HG03025 (cell line): ENCODE measurements around the gene TPST2.

Experiments used
- ATAC-seq: cut with Tn5 transposase; IDR thresholded peaks from one replicate; pipeline ENCODE4 v1.9.1; 2021; ENCODE audit warnings: mild to moderate bottlenecking, moderate library complexity; ENCODE audit not compliant: unreplicated experiment, low FRiP score

The TPST2 gene

GRCh38 chr22:26508148-26508547, 81.8 kb downstream of the TPST2 start:
- no peak for ATAC-seq

DNA sequence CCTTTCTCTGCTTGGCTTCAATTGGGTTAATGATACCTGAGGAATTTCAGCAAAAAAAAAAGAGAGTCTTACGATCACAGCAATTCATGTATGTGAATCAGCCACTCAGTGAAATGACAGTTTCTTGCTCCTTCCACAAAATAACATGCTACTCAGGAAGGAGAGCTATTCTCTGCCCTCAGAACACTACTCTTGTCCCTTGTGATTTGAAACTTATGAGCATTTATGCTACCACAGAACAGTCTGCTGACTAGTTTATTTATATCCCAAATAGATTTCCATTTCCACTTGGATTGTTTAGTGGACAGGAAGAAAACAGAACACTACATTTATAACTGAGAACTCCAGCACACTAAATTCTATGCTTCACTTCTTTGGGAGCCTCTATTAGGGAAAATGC, 86.2 kb downstream of the TPST2 start:
- no peak for ATAC-seq

GRCh38 chr22:26502688-26503561, 87.0 kb downstream of the TPST2 start:
- ATAC-seq: no peak

DNA sequence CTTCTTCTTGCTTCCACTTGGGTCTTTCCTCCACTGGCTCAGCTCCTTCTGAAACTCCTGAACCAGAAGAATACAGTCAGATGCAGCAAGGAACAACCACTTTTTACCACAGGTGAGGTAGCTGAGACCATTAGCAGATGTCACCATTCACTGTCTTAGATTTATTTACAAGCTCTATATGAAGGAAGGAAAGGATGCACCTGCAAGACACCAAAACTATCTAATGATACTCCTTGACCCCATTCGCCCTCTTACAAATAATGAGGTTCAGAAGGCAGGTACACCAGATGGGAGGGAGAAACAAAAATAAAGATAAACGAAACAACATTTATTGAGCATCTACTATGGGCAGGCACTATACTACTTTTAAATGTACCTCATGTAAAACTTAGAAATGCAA, 87.9 kb downstream of the TPST2 start:
- ATAC-seq: no peak

DNA sequence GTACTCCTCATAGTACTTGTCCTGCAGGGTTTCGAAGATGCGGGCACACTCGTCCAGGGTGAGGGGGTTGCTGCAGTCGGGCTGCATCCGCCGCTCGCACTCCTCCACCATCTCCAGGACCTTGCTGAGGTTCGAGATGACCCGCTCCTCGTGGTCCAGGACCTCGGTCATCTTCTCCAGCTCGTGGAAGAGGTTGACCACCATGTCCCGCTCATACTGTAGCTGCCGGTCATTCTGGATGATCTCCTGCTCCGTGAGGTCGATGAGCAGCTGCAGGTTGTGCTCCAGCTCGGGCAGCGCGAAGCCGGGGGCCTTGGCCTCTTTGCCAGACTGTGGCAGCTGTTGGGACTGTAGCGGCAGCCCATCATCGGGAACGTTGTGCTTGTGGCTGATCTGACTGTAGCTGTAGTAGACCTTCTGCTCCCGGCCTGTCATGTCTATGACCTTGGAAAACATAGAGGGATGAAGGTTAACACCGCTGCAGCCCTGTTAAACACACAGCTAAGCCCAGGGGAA, 90.7 kb downstream of the TPST2 start:
- ATAC-seq: no peak

- no peak for ATAC-seq
Measured at GRCh38 chr22:26496456-26496855, 93.5 kb downstream of the TPST2 start.

DNA sequence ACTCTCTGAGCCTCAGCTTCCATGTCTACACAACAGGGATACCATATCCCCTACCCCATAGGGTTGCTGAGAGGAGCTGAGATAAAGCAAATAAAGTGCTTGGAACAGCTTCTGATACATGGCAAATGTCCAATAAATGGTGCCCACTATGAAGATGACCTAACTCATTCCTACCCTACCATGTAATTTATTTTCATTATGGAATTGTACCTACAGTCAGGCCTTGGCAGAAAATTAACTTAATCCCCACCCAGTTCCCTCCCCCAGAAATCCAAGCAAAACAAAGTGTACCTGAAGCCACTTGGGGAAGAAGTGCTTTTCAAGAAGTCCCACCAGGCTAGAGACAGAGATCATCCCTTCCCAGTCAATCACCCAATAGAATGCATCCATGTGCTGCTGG, 95.4 kb downstream of the TPST2 start:
- ATAC-seq: no peak

DNA sequence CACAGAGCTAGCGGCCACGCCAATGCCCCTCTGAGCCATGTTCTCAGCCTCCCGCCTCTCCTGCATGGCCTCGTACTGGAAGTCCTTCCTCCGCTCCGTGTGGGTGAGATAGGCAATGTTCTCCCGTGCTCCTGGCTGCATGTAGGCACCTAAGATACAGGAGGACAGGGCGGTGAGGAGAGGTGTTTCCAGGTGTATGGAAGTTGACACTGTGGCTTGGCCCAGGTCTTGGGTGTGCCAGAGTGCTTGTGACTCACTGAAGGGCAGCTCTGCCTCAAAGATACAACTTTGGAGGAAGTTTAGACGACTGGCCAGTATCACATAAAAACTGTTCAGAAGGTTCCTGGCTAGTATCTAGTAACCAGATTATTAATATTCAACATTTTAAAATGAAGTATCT, 97.7 kb downstream of the TPST2 start:
- ATAC-seq: no peak

GRCh38 chr22:26489447-26490036, 100.4 kb downstream of the TPST2 start:
- ATAC-seq: no peak

DNA sequence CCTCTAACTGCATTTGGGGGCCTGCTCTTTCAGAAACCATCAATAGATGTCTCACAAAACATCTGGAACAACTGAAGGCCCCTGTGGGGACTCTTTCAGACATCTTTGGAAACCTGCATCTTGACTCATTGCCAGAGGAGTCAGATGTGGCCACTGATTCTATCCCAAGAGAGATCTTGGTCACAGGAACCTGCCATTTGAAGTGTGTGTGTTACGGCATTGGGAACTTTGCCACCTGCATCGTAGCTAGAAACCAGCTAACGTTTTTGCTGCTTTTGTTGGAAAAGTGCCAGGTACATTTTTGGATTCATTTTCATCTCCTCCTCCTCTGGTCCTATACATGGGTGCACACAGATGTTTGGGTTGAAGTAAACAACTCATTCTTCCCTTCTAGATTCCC, 101.9 kb downstream of the TPST2 start:
- no peak for ATAC-seq

DNA sequence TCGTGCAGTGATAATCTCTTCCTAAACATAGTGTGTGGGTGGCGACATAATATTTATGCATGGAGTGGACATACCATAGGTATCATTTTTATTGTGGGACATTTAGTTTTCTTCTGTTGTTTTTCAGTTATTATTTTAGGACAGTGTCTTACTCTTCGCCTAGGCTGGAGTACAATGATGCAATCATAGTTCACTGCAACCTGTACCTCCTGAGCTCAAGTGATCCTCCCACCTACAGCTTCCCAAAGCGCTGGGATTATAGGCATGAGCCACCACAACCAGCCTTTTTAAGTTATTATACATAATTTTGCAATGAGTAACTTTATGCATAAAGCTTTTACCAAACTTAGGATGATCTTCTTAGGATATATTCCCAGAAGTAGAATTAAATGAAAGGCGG, 103.5 kb downstream of the TPST2 start:
- ATAC-seq: no peak

DNA sequence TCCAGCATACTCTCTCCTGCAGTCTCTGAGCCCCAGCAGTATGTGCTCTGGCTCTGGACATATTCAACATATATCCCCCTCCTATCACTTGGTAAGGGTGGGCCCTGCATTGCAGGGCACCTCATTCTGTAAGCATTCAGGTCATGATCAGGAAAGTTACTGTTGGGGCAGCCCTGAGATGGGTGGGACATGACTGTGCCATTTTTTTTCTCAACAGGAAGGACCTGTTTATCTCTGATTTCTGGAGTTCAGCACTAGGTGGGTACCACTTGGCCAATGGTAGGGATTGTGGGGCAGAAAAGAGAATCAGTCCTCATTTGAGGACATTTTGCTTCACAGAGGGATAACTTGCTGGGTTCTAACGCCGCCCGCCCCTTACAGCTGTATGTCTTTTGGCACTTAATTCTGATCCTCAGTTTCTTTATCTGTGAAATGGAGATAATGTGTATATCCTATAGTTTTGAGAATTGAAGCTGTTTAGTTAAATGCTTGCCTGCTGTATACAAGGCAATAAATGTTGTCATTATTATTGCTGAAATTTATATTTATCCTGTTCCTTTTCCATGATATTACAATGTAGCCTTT, 104.0 kb downstream of the TPST2 start:
- no peak for ATAC-seq

GRCh38 chr22:26485013-26485412, 104.9 kb downstream of the TPST2 start:
- ATAC-seq: no peak

- no peak for ATAC-seq
Measured at GRCh38 chr22:26484360-26484706, 105.6 kb downstream of the TPST2 start.

GRCh38 chr22:26483439-26484359, 106.2 kb downstream of the TPST2 start, which contains the start of the genes HPS4 and SRRD:
Gene HPS4, minus strand, starts transcription at chr22:26483783. Its CDS starts 2,021 bp downstream, at chr22:26481762.
Gene SRRD, plus strand, starts transcription at chr22:26483877. Its CDS starts 14 bp downstream, at chr22:26483891.
- ATAC-seq: peak; percentile 61

DNA sequence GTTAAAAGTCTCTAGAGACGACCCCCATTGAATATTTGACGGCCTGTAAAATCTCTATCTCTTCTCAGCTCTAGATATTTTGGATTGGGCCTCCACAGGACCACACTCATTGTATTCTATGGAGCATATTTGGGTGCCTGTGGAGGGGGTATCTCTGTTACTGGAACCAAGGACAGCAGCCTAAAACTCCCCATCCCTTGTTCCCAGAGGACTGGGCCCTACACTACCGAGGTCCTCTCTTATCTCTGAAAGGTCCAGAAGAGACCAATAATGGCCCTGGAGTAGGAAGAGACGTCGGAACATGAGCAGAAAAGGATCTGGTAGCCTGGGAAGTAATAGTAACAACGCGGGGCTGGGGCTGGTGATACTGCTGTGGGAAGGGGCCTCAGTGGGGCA, 106.9 kb downstream of the TPST2 start:
- no peak for ATAC-seq

DNA sequence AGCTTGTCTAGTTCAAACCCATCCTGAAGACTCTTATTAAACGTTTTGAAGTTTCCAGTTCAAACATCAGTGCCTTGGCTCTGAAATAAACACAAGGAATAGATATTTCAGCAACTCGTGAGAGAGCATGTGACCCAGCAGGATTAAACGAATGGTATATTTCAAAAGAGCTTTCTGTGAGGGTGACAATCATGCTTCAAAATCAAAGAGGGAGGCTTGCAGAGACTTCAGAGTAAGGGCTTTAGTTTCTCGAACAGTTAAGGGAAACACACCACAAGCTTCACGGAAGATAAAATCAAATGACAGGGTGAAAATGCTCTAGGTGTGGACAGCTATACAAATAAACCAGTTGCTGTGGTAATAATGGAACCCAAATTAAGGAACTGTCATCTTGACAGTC, 107.8 kb downstream of the TPST2 start:
- ATAC-seq: no peak

GRCh38 chr22:26481694-26482093, 108.2 kb downstream of the TPST2 start:
- no peak for ATAC-seq

DNA sequence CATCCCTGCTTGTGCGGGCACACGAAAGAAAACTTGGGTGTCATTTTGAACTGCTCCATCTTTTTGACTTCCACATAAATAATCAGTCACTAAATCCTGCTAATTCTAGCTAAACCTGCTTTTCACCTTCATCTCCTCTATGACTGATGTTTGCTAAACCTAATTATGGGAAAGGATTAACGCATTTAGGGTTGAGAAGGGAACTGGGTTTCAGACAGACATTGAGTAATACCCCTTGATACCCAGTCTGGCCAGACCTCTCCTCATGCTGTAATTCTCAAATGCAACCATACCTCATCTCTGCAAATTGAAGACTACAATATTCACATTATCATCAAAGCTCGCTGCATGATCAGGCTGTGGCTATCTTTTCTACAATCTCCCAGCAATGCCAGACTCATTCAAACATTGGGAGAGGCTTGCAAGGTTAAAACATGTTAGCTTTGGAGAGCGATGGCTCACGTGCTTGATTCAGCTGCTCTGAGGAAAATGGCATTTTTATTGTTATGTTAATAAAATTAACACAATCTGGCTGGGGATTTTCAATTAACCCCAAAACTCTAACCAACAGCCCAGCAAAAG, 108.7 kb downstream of the TPST2 start:
- no peak for ATAC-seq

DNA sequence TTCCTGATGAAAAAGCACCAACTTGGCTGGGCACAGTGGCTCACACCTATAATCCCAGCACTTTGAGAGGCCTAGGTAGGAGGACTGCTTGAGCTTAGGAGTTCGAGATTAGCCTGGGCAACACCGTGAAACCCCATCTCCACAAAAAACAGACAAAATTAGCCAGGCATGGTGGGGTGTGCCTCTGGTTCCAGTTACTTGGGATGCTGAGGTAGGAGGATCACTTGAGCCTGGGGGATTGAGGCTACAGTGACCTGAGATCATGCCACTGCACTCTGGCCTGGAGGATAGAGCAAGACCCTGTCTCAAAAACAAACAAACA, 109.4 kb downstream of the TPST2 start:
- ATAC-seq: no peak
